ENCODE measurements around the gene FGF22.

DNA sequence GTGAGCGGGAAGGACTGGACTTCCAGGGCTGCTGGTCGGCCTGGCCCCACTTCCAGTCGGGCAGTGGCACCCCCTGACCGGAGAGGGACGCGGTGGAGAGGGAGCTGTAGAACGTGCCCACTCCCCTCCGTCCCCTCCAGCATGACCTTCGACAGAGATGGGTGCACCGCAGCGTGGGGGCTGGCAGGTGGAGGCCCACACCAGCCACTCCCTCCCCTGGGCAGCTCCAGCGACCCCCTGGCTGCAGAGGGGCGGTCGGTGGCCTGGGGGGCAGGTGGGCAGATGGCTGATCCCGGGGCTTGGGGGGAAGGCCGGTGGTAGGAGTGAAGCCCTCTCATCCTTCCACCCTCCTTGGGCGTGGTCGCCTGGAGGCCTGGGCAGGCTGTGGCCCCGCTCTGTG, 47.6 kb upstream of the FGF22 start:
- TF ChIP-seq GATA2 (IDR thresholded peaks at IDR 0.05; ENCODE audit: low read depth, low read length): no peak
- no peak for TF ChIP-seq GATA3 (IDR thresholded peaks at IDR 0.05; ENCODE audit: low read depth, low read length)

Measured in SH-SY5Y (cell line).